ENCODE measurements around the gene CES5A. TPM values are rescaled to one million over a fixed set of nuclear protein-coding genes. Genes with fewer than 3 reads are reported as not detected.

CES5A gene
- total RNA-seq, 2 experiments from 2014 or later, result not detected

Other genes with a start within 250 kb of the CES5A start
- not detected for gene SLC6A2, start 219.4 kb downstream of the CES5A start, total RNA-seq
- not detected for gene CES1, start 42.3 kb downstream of the CES5A start, total RNA-seq

All from CD8-positive, alpha-beta T cell (primary cell).